GM19025 (cell line): Measurements from ENCODE around the gene SKAP1.

Experiments used
- ATAC-seq: cut with Tn5 transposase; IDR thresholded peaks from one replicate; pipeline ENCODE4 v1.9.1; 2021; ENCODE audit warnings: mild to moderate bottlenecking, low read depth, moderate library complexity; ENCODE audit not compliant: unreplicated experiment

The SKAP1 gene

GRCh38 chr17:48128400-48128799, 301.6 kb downstream of the SKAP1 start:
- no peak for ATAC-seq

GRCh38 chr17:48127371-48128051, 302.5 kb downstream of the SKAP1 start:
- no peak for ATAC-seq

GRCh38 chr17:48126532-48126850, 303.5 kb downstream of the SKAP1 start:
- ATAC-seq, result no peak

DNA sequence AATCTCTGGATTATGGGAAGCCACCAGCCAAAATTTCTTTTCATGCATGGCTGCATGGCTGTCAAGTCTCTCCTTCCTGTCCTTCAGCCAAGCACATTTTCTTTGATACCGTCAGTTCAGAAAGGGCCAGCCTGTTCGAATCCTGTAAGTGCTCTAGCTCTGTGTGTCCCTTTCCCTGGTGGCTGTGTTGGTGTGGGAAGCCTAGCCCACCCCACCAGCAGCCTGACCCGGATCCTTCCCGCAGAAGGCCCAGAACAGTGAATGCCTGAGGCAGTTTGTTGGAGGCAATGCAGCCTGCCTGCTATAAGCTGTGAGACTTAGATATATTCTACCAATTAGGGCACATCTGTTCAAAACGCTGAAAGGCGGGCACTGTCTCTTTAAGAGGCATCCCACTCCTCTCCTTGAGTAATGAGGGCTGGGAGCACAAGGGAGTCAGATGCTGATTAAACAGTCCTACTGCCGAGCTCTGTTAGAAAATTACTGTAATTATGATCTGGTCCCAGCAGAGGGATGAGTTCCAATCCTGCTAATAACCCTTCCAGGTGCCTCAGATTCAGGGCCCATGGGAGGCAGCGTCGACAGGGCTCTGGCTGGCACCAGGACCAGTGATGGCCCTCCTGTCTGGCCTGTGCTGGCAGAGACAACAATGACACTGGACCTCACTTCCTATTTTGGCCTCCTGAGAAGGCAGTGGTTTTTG, 304.0 kb downstream of the SKAP1 start:
- no peak for ATAC-seq

GRCh38 chr17:48123776-48124388, 306.1 kb downstream of the SKAP1 start:
- no peak for ATAC-seq

DNA sequence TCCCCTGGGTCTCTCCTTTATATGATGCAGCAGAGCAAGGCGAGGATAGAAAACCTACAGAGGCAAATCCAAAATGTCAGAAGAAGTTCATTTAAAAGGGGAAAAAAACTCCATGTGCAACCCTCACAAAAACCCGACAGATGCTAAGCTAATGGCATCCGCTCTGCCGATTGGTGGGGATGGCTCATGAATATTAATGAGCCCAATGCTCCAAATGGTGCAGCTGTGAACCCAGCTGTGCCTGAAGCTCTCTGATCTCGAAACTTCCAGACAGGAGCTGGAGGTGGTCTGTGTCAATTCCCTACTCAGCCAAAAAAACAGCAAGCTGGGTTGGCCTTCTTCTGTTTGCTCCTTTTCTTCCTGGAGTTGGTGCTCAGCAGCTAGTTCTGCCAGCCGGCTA, 306.9 kb downstream of the SKAP1 start:
- no peak for ATAC-seq

DNA sequence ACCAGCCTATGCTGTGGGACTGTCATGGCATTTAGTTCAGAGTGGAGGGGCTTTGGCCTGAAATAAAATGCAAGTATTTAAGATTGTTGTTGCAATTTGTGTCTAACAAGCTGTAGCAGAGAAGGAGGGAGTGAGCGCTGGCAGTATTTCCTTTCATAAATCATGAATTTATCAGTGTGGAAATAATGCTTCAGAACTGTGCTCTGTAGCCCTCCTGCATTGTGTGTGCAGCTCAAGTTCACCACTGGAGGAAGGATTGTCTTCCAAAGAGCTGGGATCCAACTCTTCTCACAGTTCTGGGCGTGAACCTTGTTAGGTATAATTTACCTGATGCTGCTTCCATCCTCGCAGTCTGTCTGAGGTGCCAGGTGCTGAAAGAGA, 307.4 kb downstream of the SKAP1 start:
- no peak for ATAC-seq

- ATAC-seq, result no peak
Observed at GRCh38 chr17:48121923-48122664, 307.9 kb downstream of the SKAP1 start.

- no peak for ATAC-seq
Observed at GRCh38 chr17:48113201-48113676, 316.8 kb downstream of the SKAP1 start.

DNA sequence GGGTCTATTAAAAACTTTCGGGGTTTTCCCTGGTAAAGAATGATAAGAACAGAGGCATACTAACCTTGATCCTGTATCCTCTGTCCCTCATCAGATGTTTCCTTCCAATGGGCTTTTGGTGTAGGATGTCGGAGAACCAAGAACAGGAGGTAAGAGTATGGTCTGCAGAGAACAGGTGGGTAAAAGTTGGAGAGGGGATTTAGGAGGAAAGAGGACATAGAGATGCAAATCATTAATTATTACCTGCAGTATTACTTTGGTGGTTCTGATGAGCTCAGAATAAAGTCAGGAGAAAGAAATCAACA, 318.1 kb downstream of the SKAP1 start:
- no peak for ATAC-seq

- no peak for ATAC-seq
Observed at GRCh38 chr17:48110761-48111160, 319.3 kb downstream of the SKAP1 start.

DNA sequence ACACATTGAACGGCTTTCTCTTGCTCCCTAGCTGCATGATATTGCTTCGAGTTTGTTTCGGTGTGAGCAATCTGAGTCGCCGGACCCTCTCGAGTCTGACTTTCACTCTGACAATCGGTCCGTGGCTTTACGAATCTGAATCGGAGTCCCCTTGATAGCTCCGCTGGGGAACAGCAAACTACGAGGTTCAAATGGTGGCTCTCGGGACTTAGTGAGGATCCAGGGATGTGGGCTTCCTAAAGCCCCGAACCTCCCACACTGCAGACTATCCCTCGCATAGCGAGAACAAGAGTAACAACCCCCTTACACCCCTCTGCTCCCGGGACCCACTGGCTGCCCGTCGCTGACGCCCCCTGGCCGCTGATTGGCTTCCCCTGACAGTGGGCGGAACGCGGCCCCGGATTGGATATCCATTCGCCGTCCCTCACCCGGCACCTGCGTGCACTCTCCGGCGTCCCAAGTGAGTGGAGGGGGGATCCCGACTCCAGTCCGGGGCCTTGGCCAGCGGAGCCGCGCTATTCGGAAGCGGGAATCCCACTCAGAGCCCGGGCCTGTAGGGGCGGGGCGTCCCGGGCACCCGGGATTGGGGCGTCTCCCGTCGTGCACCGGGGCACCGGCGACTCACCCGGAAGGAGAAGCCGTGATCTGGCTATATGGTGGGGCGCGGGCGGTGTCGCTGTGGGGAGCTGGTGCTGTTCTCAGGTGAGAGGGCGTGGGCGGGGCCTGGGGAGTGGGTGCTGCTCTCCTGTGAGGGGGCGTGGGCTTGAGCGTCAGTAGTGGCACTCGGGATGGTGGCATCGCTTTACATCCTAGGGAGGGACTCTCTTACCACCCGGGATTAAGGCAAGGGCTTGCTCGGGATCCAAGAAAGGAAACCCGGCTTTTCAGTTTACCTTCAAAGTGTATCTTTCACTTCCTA, 322.6 kb downstream of the SKAP1 start, which contains the start of gene SNX11:
Gene SNX11 (plus strand): TSS at position 630 of the 919 bp plus-strand sequence. CDS start 4,278 bp downstream, outside the sequence.
- peak; percentile 73 for ATAC-seq

DNA sequence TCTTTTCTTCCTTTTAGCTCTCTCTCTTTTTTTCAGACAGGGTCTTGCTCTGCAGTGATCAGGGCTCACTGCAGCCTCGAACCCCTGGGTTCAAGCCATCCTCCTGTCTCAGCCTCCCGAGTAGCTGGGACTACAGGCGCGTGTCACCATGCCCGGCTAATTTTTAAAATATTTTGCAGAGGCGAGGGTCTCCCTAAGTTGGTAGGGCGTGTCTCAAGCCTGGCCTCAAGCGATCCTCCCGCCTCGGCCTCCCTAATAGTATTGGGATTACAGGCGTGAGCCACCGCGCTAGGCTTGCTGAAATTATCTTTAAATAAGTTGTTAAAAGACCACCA, 323.2 kb downstream of the SKAP1 start:
- no peak for ATAC-seq

GRCh38 chr17:48104440-48104839, 325.6 kb downstream of the SKAP1 start:
- ATAC-seq, result no peak

DNA sequence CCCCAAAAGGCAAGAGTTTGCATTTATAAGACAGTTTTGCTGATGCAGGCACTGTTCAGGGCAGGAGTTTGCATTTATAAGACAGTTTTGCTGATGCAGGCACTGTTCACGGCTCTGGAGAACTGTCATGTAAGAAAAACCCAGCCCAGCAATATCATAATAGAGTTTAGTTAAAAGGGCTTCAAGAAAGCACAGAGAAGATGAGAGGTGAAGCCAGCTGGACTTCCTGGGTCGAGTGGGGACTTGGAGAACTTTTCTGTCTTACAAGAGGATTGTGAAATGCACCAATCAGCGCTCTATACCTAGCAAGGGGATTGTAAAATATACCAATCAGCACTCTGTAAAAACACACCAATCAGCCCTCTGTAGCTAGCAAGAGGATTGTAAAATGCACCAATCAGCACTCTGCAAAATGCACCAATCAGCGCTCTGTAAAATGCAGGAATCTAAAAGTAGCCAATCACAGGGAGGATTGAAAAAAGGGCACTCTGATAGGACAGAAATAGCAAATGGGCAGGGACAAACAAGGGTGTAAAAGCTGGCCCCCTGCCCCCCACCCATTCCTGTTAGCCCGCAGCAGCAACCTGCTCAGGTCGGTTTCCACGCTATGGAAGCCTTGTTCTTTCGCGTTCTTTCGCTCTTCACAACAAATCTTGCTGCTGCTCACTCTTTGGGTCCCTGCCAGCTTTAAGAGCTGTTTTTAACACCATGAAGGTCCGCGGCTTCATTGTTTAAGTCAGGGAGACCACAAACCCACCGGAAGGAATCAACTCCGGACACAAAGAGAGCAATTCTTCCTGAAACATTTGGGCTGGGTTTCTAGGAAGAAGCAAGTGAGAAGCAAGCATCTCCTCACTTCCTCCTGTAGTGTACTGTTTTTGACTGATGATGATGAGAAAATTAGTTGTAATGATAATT, 327.0 kb downstream of the SKAP1 start:
- ATAC-seq, result no peak

DNA sequence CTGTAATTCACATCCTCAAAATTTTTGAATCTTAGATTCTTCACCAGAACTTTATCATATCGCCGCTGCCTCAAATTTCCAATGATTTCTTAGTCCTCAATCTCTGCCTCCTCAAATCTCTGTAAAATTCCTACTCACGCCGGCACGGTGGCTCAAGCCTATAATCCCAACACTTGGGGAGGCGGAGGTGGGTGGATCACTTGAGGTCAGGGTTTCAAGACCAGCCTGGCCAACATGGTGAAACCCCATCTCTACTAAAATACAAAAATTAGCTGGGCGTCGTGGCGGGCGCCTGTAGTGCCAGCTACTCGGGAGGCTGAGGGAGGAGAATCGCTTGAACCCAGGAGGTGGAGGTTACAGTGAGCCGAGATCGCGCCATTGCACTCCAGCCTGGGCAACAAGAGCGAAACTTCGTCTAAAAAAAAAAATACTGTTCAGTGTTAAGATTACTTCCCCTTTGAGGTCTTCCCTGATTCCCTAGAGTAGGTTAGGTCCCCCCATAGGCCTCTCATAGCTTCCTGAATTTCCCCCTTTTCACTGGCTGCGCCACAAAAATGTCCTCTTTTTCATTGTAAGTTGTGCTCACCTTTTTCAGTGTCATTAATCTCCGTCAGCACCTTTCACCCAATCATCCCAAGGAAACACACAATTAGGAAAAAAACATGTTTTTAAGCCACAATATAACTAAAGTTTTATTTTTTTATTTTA, 327.8 kb downstream of the SKAP1 start:
- ATAC-seq, result no peak

- peak; percentile 91 for ATAC-seq
Observed at GRCh38 chr17:48101012-48101720, 328.8 kb downstream of the SKAP1 start, which contains the start of gene CBX1. Gene CBX1 (minus strand): TSS chr17:48101478. CDS start chr17:48077004, 24,474 bp downstream.

GRCh38 chr17:48100591-48101011, 329.4 kb downstream of the SKAP1 start:
- no peak for ATAC-seq
